Superior temporal gyrus (tissue), 1 donor: Measurements from ENCODE around the gene FOXN1.

Experiments
- DNase-seq: peaks from one replicate; pipeline ENCODE4 v3.0.0-alpha.2; 2016; ENCODE audit errors: extremely low spot score

FOXN1 gene

GRCh38 chr17:28545787-28546415 is 39.8 kb downstream of the FOXN1 start:
- no peak for DNase-seq

GRCh38 chr17:28547096-28547622 is 41.0 kb downstream of the FOXN1 start:
- no peak for DNase-seq

- peak; percentile 75 for DNase-seq
Measured at GRCh38 chr17:28547623-28548416, 41.7 kb downstream of the FOXN1 start.

- DNase-seq: no peak
Measured at GRCh38 chr17:28548417-28549130, 42.4 kb downstream of the FOXN1 start.

GRCh38 chr17:28549236-28550132 is 43.3 kb downstream of the FOXN1 start:
- DNase-seq: no peak

GRCh38 chr17:28550858-28551257 is 44.7 kb downstream of the FOXN1 start:
- DNase-seq: no peak

GRCh38 chr17:28551421-28552175 is 45.5 kb downstream of the FOXN1 start:
- no peak for DNase-seq

GRCh38 chr17:28552176-28552999 is 46.2 kb downstream of the FOXN1 start, which contains the start of gene UNC119:
UNC119 (minus strand) TSS chr17:28552624; CDS start chr17:28552557, 67 bp downstream.
- peak; percentile 51 for DNase-seq

- DNase-seq: no peak
Measured at GRCh38 chr17:28553000-28553505, 46.9 kb downstream of the FOXN1 start.

- DNase-seq: no peak
Measured at GRCh38 chr17:28554565-28554964, 48.4 kb downstream of the FOXN1 start.

- no peak for DNase-seq
Measured at GRCh38 chr17:28555022-28555421, 48.9 kb downstream of the FOXN1 start.

- no peak for DNase-seq
Measured at GRCh38 chr17:28563475-28563874, 57.3 kb downstream of the FOXN1 start.

- no peak for DNase-seq
Measured at GRCh38 chr17:28567604-28568003, 61.5 kb downstream of the FOXN1 start.

- DNase-seq: no peak
Measured at GRCh38 chr17:28569446-28569845, 63.3 kb downstream of the FOXN1 start.

GRCh38 chr17:28570716-28571360 is 64.7 kb downstream of the FOXN1 start:
- DNase-seq: no peak

GRCh38 chr17:28571361-28572122 is 65.4 kb downstream of the FOXN1 start, which contains the start of gene PIGS:
PIGS (minus strand) TSS chr17:28571524; CDS start chr17:28571496, 28 bp downstream.
- DNase-seq: peak; percentile 93

- no peak for DNase-seq
Measured at GRCh38 chr17:28572259-28573039, 66.3 kb downstream of the FOXN1 start.
